GM12873 (cell line): Measurements from ENCODE around the gene ANXA6.

ENCODE experiments used
- CTCF ChIP-seq: IDR thresholded peaks from 2 replicates; pipeline ENCODE4 v1.5.1; 2012; ENCODE audit warnings: low read depth, mild to moderate bottlenecking, moderate library complexity, low read length, control low read depth; ENCODE audit not compliant: insufficient read depth; ENCODE audit errors: missing control alignments

The ANXA6 gene

GRCh38 chr5:151077967-151078366 is 79.6 kb downstream of the ANXA6 start:
- TF ChIP-seq CTCF: no peak

GRCh38 chr5:151077419-151077818 is 80.2 kb downstream of the ANXA6 start:
- TF ChIP-seq CTCF: no peak

- TF ChIP-seq CTCF: no peak
These were observed 81.0 kb downstream of the ANXA6 start for GRCh38 chr5:151076616-151077015.

- TF ChIP-seq CTCF: no peak
These were observed 81.8 kb downstream of the ANXA6 start for GRCh38 chr5:151075698-151076331.

GRCh38 chr5:151074557-151074956 is 83.0 kb downstream of the ANXA6 start:
- no peak for TF ChIP-seq CTCF

- no peak for TF ChIP-seq CTCF
These were observed 84.3 kb downstream of the ANXA6 start for GRCh38 chr5:151073280-151073679.

GRCh38 chr5:151072630-151073025 is 85.0 kb downstream of the ANXA6 start:
- no peak for TF ChIP-seq CTCF
